GM23338 (cell line): ENCODE data around the gene TTLL6. TPM values are rescaled to one million over a fixed set of nuclear protein-coding genes. Genes with fewer than 3 reads are reported as not detected.
A peak's percentile ranks its signal among the peaks of the same experiment; 100 is the strongest.

ENCODE experiments used
- ATAC-seq: fragments of 200-7000 bp; cut with Tn5 transposase; 3 replicates; pipeline ENCODE4 v1.9.1; 2020
- DNase-seq: peaks from one replicate; pipeline ENCODE4 v3.0.0-alpha.2; 2015; ENCODE audit warnings: low spot score
- H2AFZ ChIP-seq: fragments of 200-600 bp; sonication (generic); 2 replicates; pipeline ENCODE4 v1.8.0; 2016; ENCODE audit warnings: antibody characterized with exemption, mild to moderate bottlenecking, moderate library complexity
- H3F3A ChIP-seq: fragments of 200-600 bp; sonication (generic); replicated peaks from 2 replicates; pipeline ENCODE4 v1.8.0; 2017; ENCODE audit warnings: antibody characterized with exemption, mixed run types, low read depth
- H3K27ac ChIP-seq: fragments of 200-600 bp; sonication (generic); 2 replicates; pipeline ENCODE4 v1.6.1; 2016; ENCODE audit warnings: low read depth
- H3K27me3 ChIP-seq: fragments of 200-600 bp; sonication (generic); 2 replicates; pipeline ENCODE4 v1.8.0; 2016; ENCODE audit warnings: mild to moderate bottlenecking, mixed run types, moderate library complexity; ENCODE audit not compliant: insufficient read depth
- H3K36me3 ChIP-seq: fragments of 200-600 bp; sonication (generic); 2 replicates; pipeline ENCODE4 v1.8.0; 2016; ENCODE audit warnings: mild to moderate bottlenecking; ENCODE audit not compliant: insufficient read depth
- H3K4me1 ChIP-seq: fragments of 200-600 bp; sonication (generic); 2 replicates; pipeline ENCODE4 v1.8.0; 2016; ENCODE audit warnings: mild to moderate bottlenecking, moderate library complexity; ENCODE audit not compliant: insufficient read depth
- H3K4me2 ChIP-seq: fragments of 200-600 bp; sonication (generic); 2 replicates; pipeline ENCODE4 v1.7.1; 2017; ENCODE audit warnings: mixed run types
- H3K4me3 ChIP-seq: fragments of 200-600 bp; sonication (generic); 2 replicates; pipeline ENCODE4 v1.6.1; 2016; ENCODE audit warnings: mixed run types
- H3K79me2 ChIP-seq: fragments of 200-600 bp; sonication (generic); replicated peaks from 2 replicates; pipeline ENCODE4 v1.8.0; 2017; ENCODE audit warnings: mild to moderate bottlenecking; ENCODE audit not compliant: insufficient read depth
- H3K9me2 ChIP-seq: fragments of 200-600 bp; sonication (generic); 2 replicates; pipeline ENCODE4 v1.8.0; 2017; ENCODE audit not compliant: insufficient read depth
- H4K20me1 ChIP-seq: fragments of 200-600 bp; sonication (generic); replicated peaks from 2 replicates; pipeline ENCODE4 v1.8.0; 2017; ENCODE audit warnings: mild to moderate bottlenecking; ENCODE audit not compliant: insufficient read depth
- H3K27ac Mint-ChIP-seq: 2 replicates; pipeline ENCODE4 v1.8.0; 2020; ENCODE audit warnings: inconsistent platforms, mild to moderate bottlenecking, moderate library complexity, mixed read lengths
- H3K27me3 Mint-ChIP-seq: 3 replicates; pipeline ENCODE4 v1.8.0; 2022; ENCODE audit warnings: low read depth, mild to moderate bottlenecking, moderate library complexity, mixed read lengths, inconsistent platforms; ENCODE audit not compliant: insufficient read depth, poor library complexity
- H3K36me3 Mint-ChIP-seq: 3 replicates; pipeline ENCODE4 v1.8.0; 2021; ENCODE audit warnings: low read depth, mild to moderate bottlenecking, inconsistent platforms, moderate library complexity, mixed read lengths
- H3K4me1 Mint-ChIP-seq: 3 replicates; pipeline ENCODE4 v1.8.0; 2020; ENCODE audit warnings: mild to moderate bottlenecking, inconsistent platforms, mixed read lengths
- H3K4me3 Mint-ChIP-seq: 3 replicates; pipeline ENCODE4 v1.8.0; 2021; ENCODE audit warnings: moderate library complexity, mild to moderate bottlenecking, inconsistent platforms, mixed read lengths
- H3K9me3 Mint-ChIP-seq: 3 replicates; pipeline ENCODE4 v1.8.0; 2020; ENCODE audit warnings: moderate library complexity, mild to moderate bottlenecking, inconsistent platforms, mixed read lengths
- CREB1 ChIP-seq: fragments of 250-450 bp; sonication (Bioruptor Pico); IDR thresholded peaks from 2 replicates; pipeline ENCODE4 v1.5.0; 2020; ENCODE audit warnings: low read depth, mild to moderate bottlenecking, moderate library complexity
- CTCF ChIP-seq, 2 experiments: fragments of 200-600 bp in 1 of 2; sonication (generic) in 1 of 2; conservative IDR thresholded peaks; 2 replicates each; pipeline versions ENCODE4 v1.5.1 to v1.6.1; 2016 to 2017; ENCODE audit warnings: antibody characterized with exemption in 2 of 2, low read depth in 2 of 2, mild to moderate bottlenecking in 2 of 2, moderate library complexity in 1 of 2
- EZH2 ChIP-seq: fragments of 200-600 bp; sonication (generic); IDR thresholded peaks from one replicate; pipeline ENCODE4 v1.8.0; 2017; ENCODE audit warnings: antibody characterized with exemption, mild to moderate bottlenecking, low read depth; ENCODE audit not compliant: unreplicated experiment
- EZH2phosphoT487 ChIP-seq: fragments of 200-600 bp; sonication (generic); IDR thresholded peaks from one replicate; pipeline ENCODE4 v1.8.1; 2018; ENCODE audit warnings: antibody characterized with exemption; ENCODE audit not compliant: unreplicated experiment
- JUNB ChIP-seq: IDR thresholded peaks from one replicate; pipeline ENCODE4 v1.6.1; 2016; ENCODE audit warnings: antibody characterized with exemption; ENCODE audit not compliant: unreplicated experiment
- NANOG ChIP-seq: IDR thresholded peaks from 2 replicates; pipeline ENCODE4 v1.6.1; 2016; ENCODE audit warnings: antibody characterized with exemption, borderline replicate concordance
- REST ChIP-seq: IDR thresholded peaks from one replicate; pipeline ENCODE4 v1.6.1; 2018; ENCODE audit warnings: antibody characterized with exemption; ENCODE audit not compliant: unreplicated experiment
- STAT1 ChIP-seq: IDR thresholded peaks from one replicate; pipeline ENCODE4 v1.6.1; 2016; ENCODE audit warnings: antibody characterized with exemption; ENCODE audit not compliant: unreplicated experiment
- ZNF114 ChIP-seq: fragments of 250-450 bp; sonication (Bioruptor Pico); IDR thresholded peaks from 2 replicates; pipeline ENCODE4 v1.5.0; 2020; ENCODE audit warnings: mild to moderate bottlenecking, moderate library complexity
- ZNF331 ChIP-seq: fragments of 250-450 bp; sonication (Bioruptor Pico); IDR thresholded peaks from 2 replicates; pipeline ENCODE4 v1.5.0; 2020; ENCODE audit warnings: low read depth, mild to moderate bottlenecking, moderate library complexity
- ZNF462 ChIP-seq: fragments of 250-450 bp; sonication (Bioruptor Pico); IDR thresholded peaks from 2 replicates; pipeline ENCODE4 v1.5.0; 2020; ENCODE audit warnings: mild to moderate bottlenecking, moderate library complexity
- polyA plus RNA-seq: library from polyadenylated mRNA; unstranded; fragments of >200 nt; fragmentation: Nextera tagmentation; extraction: Ambion mirVana; gene quantifications from 2 replicates; pipeline ENCODE4 v1.2.1, GENCODE V29; 2016
- total RNA-seq: library from RNA; depleted of rRNA; stranded (reverse); fragments of >200 nt; shearing (Covaris generic); gene quantifications from 2 replicates; pipeline ENCODE4 v1.2.3, GENCODE V29; 2014

The TTLL6 gene
- total and polyA plus RNA-seq, 2 experiments from 2014 or later: 1.9 to 4.7 TPM

- no peak for TF ChIP-seq REST
- TF ChIP-seq STAT1: no peak
- TF ChIP-seq NANOG: no peak
- TF ChIP-seq JUNB: no peak
- no peak for TF ChIP-seq EZH2phosphoT487
- TF ChIP-seq ZNF331 (CRISPR knock-in tag): no peak
Measured at GRCh38 chr17:48791128-48792032, 25.6 kb downstream of the TTLL6 start (continued).

- Histone ChIP-seq H3K4me2 (no peak overlapping the region), H2AFZ (no peak overlapping the region), H4K20me1 (no peaks in the 10 kb centered on the region), H3K27me3 (peaks cover 15% of the 10 kb centered on the region; the same call in 1 of the 2 replicates), H3K27ac (no peak overlapping the region), H3K4me1 (no peaks in the 10 kb centered on the region), H3K9me2 (no peaks in the 10 kb centered on the region), H3K4me3 (no peak overlapping the region), H3K36me3 (no peaks in the 10 kb centered on the region), H3F3A (0 out of 2 replicates have a peak, but pooled peaks cover 2% of the 10 kb centered on the region), H3K79me2 (no peaks in the 10 kb centered on the region)
- Mint-ChIP-seq H3K36me3 (no peaks in the 10 kb centered on the region; the same call in 2 of the 3 replicates), H3K4me1 (peaks cover 6% of the 10 kb centered on the region), H3K9me3 (no peaks in the 10 kb centered on the region), H3K27ac (no peak overlapping the region), H3K4me3 (no peak overlapping the region), H3K27me3 (peaks cover 14% of the 10 kb centered on the region)
- ATAC-seq (peak; percentile 44), DNase-seq (no peak)
- no peak for TF ChIP-seq ZNF114 (CRISPR knock-in tag)
- no peak for TF ChIP-seq EZH2
- TF ChIP-seq NANOG: no peak
- no peak for TF ChIP-seq CTCF (conservative IDR thresholded peaks at IDR 0.05; ENCODE audit: low read depth in 2 of 2)
- TF ChIP-seq CREB1 (CRISPR knock-in tag): no peak
- no peak for TF ChIP-seq ZNF462 (CRISPR knock-in tag)
- no peak for TF ChIP-seq JUNB
Measured at GRCh38 chr17:48790607-48791127, 26.4 kb downstream of the TTLL6 start.
